HL-60/S4 (cell line): ENCODE data around the gene FGF16.
"Not testable (repeated sequence)": the region's sequence is repeated elsewhere in the genome, so short reads cannot be mapped to it uniquely, and the experiment has no call there.

Experiments
- in situ Hi-C: fragments of 300-500 bp; cut with MboI; formaldehyde crosslinking; loops from 2 replicates; pipeline ENCODE4 v1.14.3; 2022; ENCODE audit warnings: low sequenced_read_pairs

Gene FGF16

GRCh38 chrX:77446029-77446585 is 1.1 kb upstream of the FGF16 start:
- in situ Hi-C loops: no loop called here

- in situ Hi-C loops: no loop called here
Measured at GRCh38 chrX:77447653-77448569, 722 bp downstream of the FGF16 start.

- in situ Hi-C loops: no loop called here
Measured at GRCh38 chrX:77450415-77450814, 3.2 kb downstream of the FGF16 start.

GRCh38 chrX:77450996-77451395 is 3.8 kb downstream of the FGF16 start:
- in situ Hi-C loops: no loop called here

- in situ Hi-C loops: no loop called here
Measured at GRCh38 chrX:77453190-77453589, 6.0 kb downstream of the FGF16 start.

- in situ Hi-C loops: no loop called here
Measured at GRCh38 chrX:77455437-77455836, 8.2 kb downstream of the FGF16 start.

GRCh38 chrX:77484045-77484444 is 36.9 kb downstream of the FGF16 start:
- in situ Hi-C loops: no loop called here

- in situ Hi-C loops: no loop called here
Measured at GRCh38 chrX:77493677-77494553, 46.7 kb downstream of the FGF16 start.

GRCh38 chrX:77500164-77500563 is 53.0 kb downstream of the FGF16 start:
- in situ Hi-C loops: not testable (repeated sequence)

GRCh38 chrX:77502951-77503525 is 55.8 kb downstream of the FGF16 start:
- in situ Hi-C loops: no loop called here

- in situ Hi-C loops: no loop called here
Measured at GRCh38 chrX:77505227-77505626, 58.0 kb downstream of the FGF16 start.
